Measurements from ENCODE around the gene STXBP2.

GRCh38 chr19:7661744-7662538 is 25.0 kb downstream of the STXBP2 start:
- no peak for TF ChIP-seq RAD21 (IDR thresholded peaks at IDR 0.05; ENCODE audit: low read length)
- no peak for TF ChIP-seq CTCF (IDR thresholded peaks at IDR 0.05)
- no peak for TF ChIP-seq IRF3 (IDR thresholded peaks at IDR 0.05; ENCODE audit: low read depth, low read length)
- TF ChIP-seq SMC3 (IDR thresholded peaks at IDR 0.05; ENCODE audit: low read depth, low read length): no peak
- no peak for TF ChIP-seq NFIC (IDR thresholded peaks at IDR 0.05; ENCODE audit: borderline replicate concordance)
- TF ChIP-seq RFX5 (IDR thresholded peaks at IDR 0.05; ENCODE audit: low read length): no peak
- TF ChIP-seq GATA2 (CRISPR knock-in tag; IDR thresholded peaks at IDR 0.05): no peak
- no peak for TF ChIP-seq PBX3 (IDR thresholded peaks at IDR 0.05)
- TF ChIP-seq REST (IDR thresholded peaks at IDR 0.05; ENCODE audit: low read depth, low read length): no peak
- TF ChIP-seq RXRA (IDR thresholded peaks at IDR 0.05; ENCODE audit: borderline replicate concordance, low read depth): no peak
- TF ChIP-seq RCOR1 (IDR thresholded peaks at IDR 0.05; ENCODE audit: low read length): no peak
- TF ChIP-seq TAF1 (IDR thresholded peaks at IDR 0.05; ENCODE audit: borderline replicate concordance, low read depth, low read length): no peak
- TF ChIP-seq YY1 (IDR thresholded peaks at IDR 0.05; ENCODE audit: low read depth): no peak
